ENCODE data around the gene RUFY3. TPM values are rescaled to one million over a fixed set of nuclear protein-coding genes. Genes with fewer than 3 reads are reported as not detected.

Gene RUFY3
- total RNA-seq, 1 experiment from 2014 or later, result 29.6 TPM

DNA sequence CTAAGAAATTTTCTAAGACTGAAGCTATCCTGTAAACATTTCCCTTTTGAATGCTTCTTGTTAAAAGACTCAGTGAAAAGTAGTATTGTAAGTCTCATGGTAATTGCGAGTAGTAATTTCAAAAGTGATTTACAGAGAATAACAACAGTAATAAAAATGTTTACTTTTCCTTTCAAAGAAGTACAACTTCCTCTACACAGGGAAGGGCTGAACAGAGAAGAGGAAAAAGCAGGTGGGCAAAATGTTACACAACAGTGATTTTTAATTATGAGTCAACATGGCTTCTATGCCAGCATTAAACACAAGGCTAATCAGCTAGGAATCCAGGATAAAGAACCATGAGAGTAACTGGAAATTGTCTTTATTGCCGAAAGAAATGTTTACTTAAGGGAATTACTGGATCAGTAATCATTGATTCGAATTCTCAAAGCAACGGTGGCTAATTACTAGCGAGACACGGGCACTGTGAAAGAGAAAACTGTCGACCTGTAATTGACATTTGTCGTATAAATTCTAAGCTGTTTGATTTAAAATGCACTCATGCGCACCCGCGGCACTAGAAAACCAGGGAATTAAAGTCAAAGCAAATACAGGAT lies 18.0 kb upstream of the RUFY3 start:
- TF ChIP-seq, protein P1, sequence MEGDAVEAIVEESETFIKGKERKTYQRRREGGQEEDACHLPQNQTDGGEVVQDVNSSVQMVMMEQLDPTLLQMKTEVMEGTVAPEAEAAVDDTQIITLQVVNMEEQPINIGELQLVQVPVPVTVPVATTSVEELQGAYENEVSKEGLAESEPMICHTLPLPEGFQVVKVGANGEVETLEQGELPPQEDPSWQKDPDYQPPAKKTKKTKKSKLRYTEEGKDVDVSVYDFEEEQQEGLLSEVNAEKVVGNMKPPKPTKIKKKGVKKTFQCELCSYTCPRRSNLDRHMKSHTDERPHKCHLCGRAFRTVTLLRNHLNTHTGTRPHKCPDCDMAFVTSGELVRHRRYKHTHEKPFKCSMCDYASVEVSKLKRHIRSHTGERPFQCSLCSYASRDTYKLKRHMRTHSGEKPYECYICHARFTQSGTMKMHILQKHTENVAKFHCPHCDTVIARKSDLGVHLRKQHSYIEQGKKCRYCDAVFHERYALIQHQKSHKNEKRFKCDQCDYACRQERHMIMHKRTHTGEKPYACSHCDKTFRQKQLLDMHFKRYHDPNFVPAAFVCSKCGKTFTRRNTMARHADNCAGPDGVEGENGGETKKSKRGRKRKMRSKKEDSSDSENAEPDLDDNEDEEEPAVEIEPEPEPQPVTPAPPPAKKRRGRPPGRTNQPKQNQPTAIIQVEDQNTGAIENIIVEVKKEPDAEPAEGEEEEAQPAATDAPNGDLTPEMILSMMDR (IDR thresholded peaks at IDR 0.05), result no peak
- no peak for TF ChIP-seq POLR2AphosphoS5 (IDR thresholded peaks at IDR 0.05; ENCODE audit: low read depth, low read length)
- TF ChIP-seq TCF7L2 (IDR thresholded peaks at IDR 0.05; ENCODE audit: low read depth, low read length), result no peak
- no peak for TF ChIP-seq SIN3A (IDR thresholded peaks at IDR 0.05; ENCODE audit: borderline replicate concordance, insufficient read depth, low read depth, low read length)
- TF ChIP-seq, protein P2, sequence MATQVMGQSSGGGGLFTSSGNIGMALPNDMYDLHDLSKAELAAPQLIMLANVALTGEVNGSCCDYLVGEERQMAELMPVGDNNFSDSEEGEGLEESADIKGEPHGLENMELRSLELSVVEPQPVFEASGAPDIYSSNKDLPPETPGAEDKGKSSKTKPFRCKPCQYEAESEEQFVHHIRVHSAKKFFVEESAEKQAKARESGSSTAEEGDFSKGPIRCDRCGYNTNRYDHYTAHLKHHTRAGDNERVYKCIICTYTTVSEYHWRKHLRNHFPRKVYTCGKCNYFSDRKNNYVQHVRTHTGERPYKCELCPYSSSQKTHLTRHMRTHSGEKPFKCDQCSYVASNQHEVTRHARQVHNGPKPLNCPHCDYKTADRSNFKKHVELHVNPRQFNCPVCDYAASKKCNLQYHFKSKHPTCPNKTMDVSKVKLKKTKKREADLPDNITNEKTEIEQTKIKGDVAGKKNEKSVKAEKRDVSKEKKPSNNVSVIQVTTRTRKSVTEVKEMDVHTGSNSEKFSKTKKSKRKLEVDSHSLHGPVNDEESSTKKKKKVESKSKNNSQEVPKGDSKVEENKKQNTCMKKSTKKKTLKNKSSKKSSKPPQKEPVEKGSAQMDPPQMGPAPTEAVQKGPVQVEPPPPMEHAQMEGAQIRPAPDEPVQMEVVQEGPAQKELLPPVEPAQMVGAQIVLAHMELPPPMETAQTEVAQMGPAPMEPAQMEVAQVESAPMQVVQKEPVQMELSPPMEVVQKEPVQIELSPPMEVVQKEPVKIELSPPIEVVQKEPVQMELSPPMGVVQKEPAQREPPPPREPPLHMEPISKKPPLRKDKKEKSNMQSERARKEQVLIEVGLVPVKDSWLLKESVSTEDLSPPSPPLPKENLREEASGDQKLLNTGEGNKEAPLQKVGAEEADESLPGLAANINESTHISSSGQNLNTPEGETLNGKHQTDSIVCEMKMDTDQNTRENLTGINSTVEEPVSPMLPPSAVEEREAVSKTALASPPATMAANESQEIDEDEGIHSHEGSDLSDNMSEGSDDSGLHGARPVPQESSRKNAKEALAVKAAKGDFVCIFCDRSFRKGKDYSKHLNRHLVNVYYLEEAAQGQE (IDR thresholded peaks at IDR 0.05; ENCODE audit: insufficient read depth in 1 of 2, low read depth in 2 of 2, low read length in 1 of 2), result no peak
- CTCF ChIA-PET, result interaction anchor here (0.6 to 0.8 kb wide), 2 partner anchors 527 to 964 kb away, joined by 3 to 6 read pairs; no protein-coding TSS in a partner anchor
- BruUV-seq (replicated peaks), result TSS peak; percentile 97
- Histone ChIP-seq H3K9me3 (ENCODE audit: control insufficient read depth, insufficient read depth, low read depth, low read length) (no peaks in the 10 kb centered on the region), H3K4me3 (ENCODE audit: low read depth in 2 of 2, low read length in 2 of 2) (peak overlapping the region; percentile 53 to 67), H3K27me3 (ENCODE audit: control insufficient read depth, insufficient read depth, low read length) (no peaks in the 10 kb centered on the region), H3K36me3 (ENCODE audit: control insufficient read depth, insufficient read depth, low read length) (no peaks in the 10 kb centered on the region), H3K4me1 (ENCODE audit: control insufficient read depth, insufficient read depth, low read length) (peaks cover 11% of the 10 kb centered on the region), H3K27ac (ENCODE audit: low read length) (peak overlapping the region; percentile 87)
- ATAC-seq, result no peak
- POLR2A ChIA-PET, result no interaction called here
- intact Hi-C loops (cut with micrococcal nuclease; ENCODE audit: unreplicated experiment), result loop anchor here (2.0 kb wide), 1 partner anchor 15 kb away; the partner anchor contains the start of gene UTP3
- DNase-seq (ENCODE audit: low read depth, low spot score), result no peak
- in situ Hi-C loops (cut with HindIII; ENCODE audit: low pct_unique_long_range_greater_than_20kb, low sequenced_read_pairs), result no loop called here

DNA sequence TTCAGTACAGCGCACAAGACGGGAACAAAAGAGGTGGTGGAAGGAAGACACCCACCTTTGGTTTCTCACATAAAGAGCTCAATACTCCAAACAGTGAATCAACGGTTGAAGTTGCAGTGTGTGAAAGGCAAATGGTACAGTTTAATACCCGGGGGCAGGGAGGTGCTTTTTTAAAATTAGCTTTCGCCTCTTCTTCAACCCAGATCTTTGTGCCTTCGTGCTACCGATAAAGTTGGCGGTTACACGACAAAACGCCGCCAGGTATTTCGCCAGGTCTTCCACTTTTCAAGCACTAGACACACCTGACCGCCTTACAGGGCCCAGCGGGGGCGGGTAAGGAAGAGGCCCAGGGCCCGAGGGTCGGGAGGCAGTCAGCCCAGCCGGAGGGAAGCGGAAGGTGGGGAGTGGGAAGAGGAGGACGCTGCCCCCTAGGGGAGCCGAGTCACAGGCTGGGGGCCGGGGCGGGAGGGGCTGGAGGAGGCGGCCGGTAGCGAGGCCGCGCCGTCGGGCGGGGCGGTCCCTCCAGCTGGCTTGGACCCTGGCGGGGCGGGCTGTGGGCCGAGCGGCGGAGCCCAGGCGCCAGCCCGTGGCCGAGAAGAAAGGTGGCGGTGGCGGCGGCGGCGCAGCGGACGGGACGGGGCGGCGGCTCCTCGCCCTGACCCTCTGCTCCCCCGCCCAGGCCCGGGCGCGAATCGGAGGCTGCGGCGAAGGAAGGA lies 17.4 kb upstream of the RUFY3 start:
- Histone ChIP-seq H3K9me3 (ENCODE audit: control insufficient read depth, insufficient read depth, low read depth, low read length) (no peaks in the 10 kb centered on the region), H3K27me3 (ENCODE audit: control insufficient read depth, insufficient read depth, low read length) (no peaks in the 10 kb centered on the region), H3K4me1 (ENCODE audit: control insufficient read depth, insufficient read depth, low read length) (peaks cover 16% of the 10 kb centered on the region), H3K4me3 (ENCODE audit: low read depth in 2 of 2, low read length in 2 of 2) (peak overlapping the region; percentile 67 to 82), H3K27ac (ENCODE audit: low read length) (peak overlapping the region; percentile 87), H3K36me3 (ENCODE audit: control insufficient read depth, insufficient read depth, low read length) (no peaks in the 10 kb centered on the region)
- DNase-seq (ENCODE audit: low read depth, low spot score), result no peak
- in situ Hi-C loops (cut with HindIII; ENCODE audit: low pct_unique_long_range_greater_than_20kb, low sequenced_read_pairs), result no loop called here
- BruUV-seq (replicated peaks), result no TSS peak
- TF ChIP-seq, protein P1 (IDR thresholded peaks at IDR 0.05), result peak; percentile 71
- peak; percentile 50; the same call in 1 of the 2 replicates for TF ChIP-seq POLR2AphosphoS5 (IDR thresholded peaks at IDR 0.05; ENCODE audit: low read depth, low read length)
- TF ChIP-seq SIN3A (IDR thresholded peaks at IDR 0.05; ENCODE audit: borderline replicate concordance, insufficient read depth, low read depth, low read length), result peak; percentile 8; the same call in 1 of the 2 replicates
- no peak for TF ChIP-seq TCF7L2 (IDR thresholded peaks at IDR 0.05; ENCODE audit: low read depth, low read length)
- TF ChIP-seq, protein P2 (IDR thresholded peaks at IDR 0.05; ENCODE audit: insufficient read depth in 1 of 2, low read depth in 2 of 2, low read length in 1 of 2), result no peak
- intact Hi-C loops (cut with micrococcal nuclease; ENCODE audit: unreplicated experiment), result loop anchor here (2.0 kb wide), 1 partner anchor 16 kb away; the partner anchor contains the start of gene UTP3
- ChIA-PET POLR2A (interaction anchor here (0.6 to 0.9 kb wide), 2 partner anchors 13 to 33 kb away, joined by 4 to 7 read pairs; no protein-coding TSS in a partner anchor), CTCF (interaction anchor here (0.6 to 0.8 kb wide), 3 partner anchors 48 to 964 kb away, joined by 3 to 6 read pairs (median 3); no protein-coding TSS in a partner anchor)
- peak; percentile 89 for ATAC-seq

All from Panc1 (cell line).